Measurements from ENCODE around the gene HLA-DMA. TPM values are rescaled to one million over a fixed set of nuclear protein-coding genes. Genes with fewer than 3 reads are reported as not detected.
A peak's percentile ranks its signal among the peaks of the same experiment; 100 is the strongest.

HLA-DMA gene
- total and polyA plus RNA-seq, 9 of the 15 experiments (the other 6 are each of a cell fraction or from before 2014, with no cell fraction given), result 0.13 to 0.83 (median 0.51) TPM

DNA sequence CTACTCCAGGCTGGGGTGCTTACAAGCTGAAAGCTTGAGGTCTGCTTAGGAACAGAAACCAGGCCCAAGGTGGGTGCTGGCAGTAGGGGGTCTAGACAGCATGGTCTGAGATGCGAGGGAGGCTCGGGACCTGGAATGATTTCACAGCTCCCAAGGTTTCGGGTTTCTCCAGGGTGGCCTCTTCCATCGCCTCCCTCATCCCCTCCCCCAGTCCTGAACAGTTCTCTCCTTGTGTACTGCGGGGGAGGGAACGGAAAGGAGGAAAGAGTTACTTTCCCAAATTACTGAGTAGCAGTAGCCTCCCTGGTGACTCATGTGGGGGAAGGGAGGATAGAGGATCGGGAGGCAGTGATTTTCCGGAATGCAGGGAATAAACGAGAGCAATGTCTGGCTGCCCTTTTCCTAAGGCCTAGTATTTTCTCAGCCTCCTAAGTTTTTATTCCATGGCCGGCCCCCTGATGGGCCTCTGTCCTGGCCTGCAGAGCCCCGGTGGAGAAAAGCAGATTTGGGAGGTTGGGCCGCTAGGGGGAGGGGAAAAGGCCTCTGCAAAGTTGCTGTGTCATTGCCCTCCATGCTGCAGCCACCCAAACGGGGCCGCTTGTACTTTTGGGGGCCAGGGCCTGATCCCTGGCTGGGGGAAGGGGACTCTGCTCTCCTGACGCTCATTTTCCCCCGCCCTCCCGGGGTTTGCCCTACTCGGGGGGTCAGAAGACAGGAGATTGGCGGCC, 17.0 kb upstream of the HLA-DMA start (continued):
- TF ChIP-seq, protein P1, sequence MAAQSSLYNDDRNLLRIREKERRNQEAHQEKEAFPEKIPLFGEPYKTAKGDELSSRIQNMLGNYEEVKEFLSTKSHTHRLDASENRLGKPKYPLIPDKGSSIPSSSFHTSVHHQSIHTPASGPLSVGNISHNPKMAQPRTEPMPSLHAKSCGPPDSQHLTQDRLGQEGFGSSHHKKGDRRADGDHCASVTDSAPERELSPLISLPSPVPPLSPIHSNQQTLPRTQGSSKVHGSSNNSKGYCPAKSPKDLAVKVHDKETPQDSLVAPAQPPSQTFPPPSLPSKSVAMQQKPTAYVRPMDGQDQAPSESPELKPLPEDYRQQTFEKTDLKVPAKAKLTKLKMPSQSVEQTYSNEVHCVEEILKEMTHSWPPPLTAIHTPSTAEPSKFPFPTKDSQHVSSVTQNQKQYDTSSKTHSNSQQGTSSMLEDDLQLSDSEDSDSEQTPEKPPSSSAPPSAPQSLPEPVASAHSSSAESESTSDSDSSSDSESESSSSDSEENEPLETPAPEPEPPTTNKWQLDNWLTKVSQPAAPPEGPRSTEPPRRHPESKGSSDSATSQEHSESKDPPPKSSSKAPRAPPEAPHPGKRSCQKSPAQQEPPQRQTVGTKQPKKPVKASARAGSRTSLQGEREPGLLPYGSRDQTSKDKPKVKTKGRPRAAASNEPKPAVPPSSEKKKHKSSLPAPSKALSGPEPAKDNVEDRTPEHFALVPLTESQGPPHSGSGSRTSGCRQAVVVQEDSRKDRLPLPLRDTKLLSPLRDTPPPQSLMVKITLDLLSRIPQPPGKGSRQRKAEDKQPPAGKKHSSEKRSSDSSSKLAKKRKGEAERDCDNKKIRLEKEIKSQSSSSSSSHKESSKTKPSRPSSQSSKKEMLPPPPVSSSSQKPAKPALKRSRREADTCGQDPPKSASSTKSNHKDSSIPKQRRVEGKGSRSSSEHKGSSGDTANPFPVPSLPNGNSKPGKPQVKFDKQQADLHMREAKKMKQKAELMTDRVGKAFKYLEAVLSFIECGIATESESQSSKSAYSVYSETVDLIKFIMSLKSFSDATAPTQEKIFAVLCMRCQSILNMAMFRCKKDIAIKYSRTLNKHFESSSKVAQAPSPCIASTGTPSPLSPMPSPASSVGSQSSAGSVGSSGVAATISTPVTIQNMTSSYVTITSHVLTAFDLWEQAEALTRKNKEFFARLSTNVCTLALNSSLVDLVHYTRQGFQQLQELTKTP (IDR thresholded peaks at IDR 0.05; ENCODE audit: low read depth in 1 of 2, partially characterized antibody in 2 of 2), result peak; percentile 78 to 82
- TF ChIP-seq, protein P2, sequence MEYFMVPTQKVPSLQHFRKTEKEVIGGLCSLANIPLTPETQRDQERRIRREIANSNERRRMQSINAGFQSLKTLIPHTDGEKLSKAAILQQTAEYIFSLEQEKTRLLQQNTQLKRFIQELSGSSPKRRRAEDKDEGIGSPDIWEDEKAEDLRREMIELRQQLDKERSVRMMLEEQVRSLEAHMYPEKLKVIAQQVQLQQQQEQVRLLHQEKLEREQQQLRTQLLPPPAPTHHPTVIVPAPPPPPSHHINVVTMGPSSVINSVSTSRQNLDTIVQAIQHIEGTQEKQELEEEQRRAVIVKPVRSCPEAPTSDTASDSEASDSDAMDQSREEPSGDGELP (CRISPR knock-in tag; IDR thresholded peaks at IDR 0.05; ENCODE audit: borderline replicate concordance), result peak; percentile 56
- TF ChIP-seq JUN (IDR thresholded peaks at IDR 0.05; ENCODE audit: borderline replicate concordance, low read depth, low read length) (peak; percentile 82), JUN (CRISPR knock-in tag; IDR thresholded peaks at IDR 0.05; ENCODE audit: borderline replicate concordance) (no peak; the same call in 1 of the 2 replicates), CBX3 (IDR thresholded peaks at IDR 0.05; ENCODE audit: borderline replicate concordance in 1 of 2, low read length in 2 of 2) (no peak), SOX6 (IDR thresholded peaks at IDR 0.05) (peak; percentile 75), TCFL5 (CRISPR knock-in tag; conservative IDR thresholded peaks at IDR 0.05) (no peak), PYGO2 (tag; IDR thresholded peaks at IDR 0.05) (no peak; the same call in 1 of the 2 replicates), NRF1 (conservative IDR thresholded peaks at IDR 0.05 in 1 of 2, IDR thresholded peaks at IDR 0.05 in 1 of 2) (no peak; a peak in 2 of 4 replicates), NFE2 (IDR thresholded peaks at IDR 0.05; ENCODE audit: low read depth) (peak; percentile 99), ZNF184 (CRISPR knock-in tag; IDR thresholded peaks at IDR 0.05) (no peak), ILK (tag; IDR thresholded peaks at IDR 0.05; ENCODE audit: borderline replicate concordance, low read depth) (no peak), COPS2 (conservative IDR thresholded peaks at IDR 0.05) (no peak), SUPT5H (IDR thresholded peaks at IDR 0.05) (peak; percentile 68), ZNF668 (CRISPR knock-in tag; IDR thresholded peaks at IDR 0.05) (no peak), CBX2 (IDR thresholded peaks at IDR 0.05; ENCODE audit: insufficient read depth, low read length, poor library complexity, severe bottlenecking) (no peak)
- TF ChIP-seq, protein P3, sequence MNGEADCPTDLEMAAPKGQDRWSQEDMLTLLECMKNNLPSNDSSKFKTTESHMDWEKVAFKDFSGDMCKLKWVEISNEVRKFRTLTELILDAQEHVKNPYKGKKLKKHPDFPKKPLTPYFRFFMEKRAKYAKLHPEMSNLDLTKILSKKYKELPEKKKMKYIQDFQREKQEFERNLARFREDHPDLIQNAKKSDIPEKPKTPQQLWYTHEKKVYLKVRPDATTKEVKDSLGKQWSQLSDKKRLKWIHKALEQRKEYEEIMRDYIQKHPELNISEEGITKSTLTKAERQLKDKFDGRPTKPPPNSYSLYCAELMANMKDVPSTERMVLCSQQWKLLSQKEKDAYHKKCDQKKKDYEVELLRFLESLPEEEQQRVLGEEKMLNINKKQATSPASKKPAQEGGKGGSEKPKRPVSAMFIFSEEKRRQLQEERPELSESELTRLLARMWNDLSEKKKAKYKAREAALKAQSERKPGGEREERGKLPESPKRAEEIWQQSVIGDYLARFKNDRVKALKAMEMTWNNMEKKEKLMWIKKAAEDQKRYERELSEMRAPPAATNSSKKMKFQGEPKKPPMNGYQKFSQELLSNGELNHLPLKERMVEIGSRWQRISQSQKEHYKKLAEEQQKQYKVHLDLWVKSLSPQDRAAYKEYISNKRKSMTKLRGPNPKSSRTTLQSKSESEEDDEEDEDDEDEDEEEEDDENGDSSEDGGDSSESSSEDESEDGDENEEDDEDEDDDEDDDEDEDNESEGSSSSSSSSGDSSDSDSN (IDR thresholded peaks at IDR 0.05; ENCODE audit: borderline replicate concordance in 1 of 2, low read depth in 2 of 2, low read length in 2 of 2), result no peak
- TF ChIP-seq, protein P4, sequence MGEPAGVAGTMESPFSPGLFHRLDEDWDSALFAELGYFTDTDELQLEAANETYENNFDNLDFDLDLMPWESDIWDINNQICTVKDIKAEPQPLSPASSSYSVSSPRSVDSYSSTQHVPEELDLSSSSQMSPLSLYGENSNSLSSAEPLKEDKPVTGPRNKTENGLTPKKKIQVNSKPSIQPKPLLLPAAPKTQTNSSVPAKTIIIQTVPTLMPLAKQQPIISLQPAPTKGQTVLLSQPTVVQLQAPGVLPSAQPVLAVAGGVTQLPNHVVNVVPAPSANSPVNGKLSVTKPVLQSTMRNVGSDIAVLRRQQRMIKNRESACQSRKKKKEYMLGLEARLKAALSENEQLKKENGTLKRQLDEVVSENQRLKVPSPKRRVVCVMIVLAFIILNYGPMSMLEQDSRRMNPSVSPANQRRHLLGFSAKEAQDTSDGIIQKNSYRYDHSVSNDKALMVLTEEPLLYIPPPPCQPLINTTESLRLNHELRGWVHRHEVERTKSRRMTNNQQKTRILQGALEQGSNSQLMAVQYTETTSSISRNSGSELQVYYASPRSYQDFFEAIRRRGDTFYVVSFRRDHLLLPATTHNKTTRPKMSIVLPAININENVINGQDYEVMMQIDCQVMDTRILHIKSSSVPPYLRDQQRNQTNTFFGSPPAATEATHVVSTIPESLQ (CRISPR knock-in tag; IDR thresholded peaks at IDR 0.05), result no peak; the same call in 1 of the 2 replicates

Measured in K562 (cell line).